LNCAP (cell line): ENCODE measurements around the gene CABP4.

Experiments used
- TF ChIP-seq, protein P1 (sequence below): fragments of 450-650 bp; IDR thresholded peaks from 2 replicates; pipeline ENCODE4 v1.5.1; 2017; ENCODE audit warnings: mild to moderate bottlenecking

CABP4 gene

DNA sequence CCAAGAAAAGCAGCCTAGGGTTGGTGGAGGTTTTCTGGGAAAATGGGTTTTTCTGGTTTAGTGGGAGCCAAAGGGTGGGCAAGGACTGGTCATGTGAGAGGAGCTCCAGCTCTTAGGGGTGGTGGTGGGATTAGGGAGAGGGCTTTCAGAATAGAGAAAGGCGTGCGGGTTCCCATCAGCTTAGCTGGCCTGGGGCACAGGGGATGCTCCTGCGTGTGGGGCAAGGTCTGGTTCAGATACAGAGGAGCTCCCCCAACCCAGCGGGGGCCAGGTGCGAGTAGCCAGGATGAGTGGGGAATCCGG, 13.3 kb downstream of the CABP4 start:
- TF ChIP-seq, protein P1, sequence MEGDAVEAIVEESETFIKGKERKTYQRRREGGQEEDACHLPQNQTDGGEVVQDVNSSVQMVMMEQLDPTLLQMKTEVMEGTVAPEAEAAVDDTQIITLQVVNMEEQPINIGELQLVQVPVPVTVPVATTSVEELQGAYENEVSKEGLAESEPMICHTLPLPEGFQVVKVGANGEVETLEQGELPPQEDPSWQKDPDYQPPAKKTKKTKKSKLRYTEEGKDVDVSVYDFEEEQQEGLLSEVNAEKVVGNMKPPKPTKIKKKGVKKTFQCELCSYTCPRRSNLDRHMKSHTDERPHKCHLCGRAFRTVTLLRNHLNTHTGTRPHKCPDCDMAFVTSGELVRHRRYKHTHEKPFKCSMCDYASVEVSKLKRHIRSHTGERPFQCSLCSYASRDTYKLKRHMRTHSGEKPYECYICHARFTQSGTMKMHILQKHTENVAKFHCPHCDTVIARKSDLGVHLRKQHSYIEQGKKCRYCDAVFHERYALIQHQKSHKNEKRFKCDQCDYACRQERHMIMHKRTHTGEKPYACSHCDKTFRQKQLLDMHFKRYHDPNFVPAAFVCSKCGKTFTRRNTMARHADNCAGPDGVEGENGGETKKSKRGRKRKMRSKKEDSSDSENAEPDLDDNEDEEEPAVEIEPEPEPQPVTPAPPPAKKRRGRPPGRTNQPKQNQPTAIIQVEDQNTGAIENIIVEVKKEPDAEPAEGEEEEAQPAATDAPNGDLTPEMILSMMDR, result no peak

GRCh38 chr11:67468759-67469507, 13.8 kb downstream of the CABP4 start, which contains the start of gene TMEM134:
Gene TMEM134 (minus strand): TSS chr11:67469251. CDS start chr11:67469192, 59 bp downstream.
- TF ChIP-seq, protein P1, result peak; percentile 51

DNA sequence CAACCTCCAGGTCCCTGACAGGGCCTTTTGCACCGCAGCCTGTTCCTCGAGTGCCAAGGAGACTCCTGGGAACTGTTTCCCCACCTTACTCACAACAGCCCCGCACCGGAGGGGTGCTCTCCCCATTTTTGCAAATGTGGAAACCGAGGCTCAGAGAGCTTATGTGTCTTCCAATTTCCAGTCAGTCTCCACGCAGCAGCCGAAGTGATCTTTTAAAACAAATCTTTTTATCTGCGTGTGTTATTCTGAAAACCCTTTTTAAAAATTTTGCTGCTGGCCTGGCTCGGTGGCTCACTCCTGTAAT, 14.3 kb downstream of the CABP4 start:
- TF ChIP-seq, protein P1, result no peak; the same call in 1 of the 2 replicates

GRCh38 chr11:67470337-67471002, 15.3 kb downstream of the CABP4 start:
- TF ChIP-seq, protein P1, result no peak

GRCh38 chr11:67472882-67473281, 17.7 kb downstream of the CABP4 start:
- TF ChIP-seq, protein P1, result no peak

DNA sequence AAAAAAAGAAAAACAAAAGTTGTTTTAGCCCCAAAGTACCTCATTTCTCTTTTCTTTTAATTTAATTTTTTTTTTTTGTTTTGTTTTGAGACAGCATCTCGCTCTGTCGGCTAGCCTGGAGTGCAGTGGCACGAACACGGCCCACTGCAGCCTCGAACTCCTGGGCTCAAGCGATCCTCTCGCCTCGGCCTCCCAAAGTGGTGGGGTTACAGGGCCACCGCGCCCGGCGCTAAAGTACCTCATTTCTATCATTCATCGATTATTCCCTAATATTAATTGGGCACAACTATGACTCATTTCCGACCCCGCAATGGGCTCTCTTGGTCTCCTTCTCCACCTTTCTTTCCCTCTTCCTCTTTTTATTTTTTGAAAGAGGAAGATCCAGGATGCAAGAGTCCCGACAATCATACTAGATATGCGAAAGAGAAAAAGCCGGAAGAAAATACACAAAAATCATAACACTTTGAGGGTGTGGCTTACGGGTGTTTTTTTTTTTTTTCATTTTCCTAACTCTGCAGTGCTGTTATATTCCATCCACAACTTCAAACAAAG, 27.2 kb downstream of the CABP4 start:
- TF ChIP-seq, protein P1, result no peak

DNA sequence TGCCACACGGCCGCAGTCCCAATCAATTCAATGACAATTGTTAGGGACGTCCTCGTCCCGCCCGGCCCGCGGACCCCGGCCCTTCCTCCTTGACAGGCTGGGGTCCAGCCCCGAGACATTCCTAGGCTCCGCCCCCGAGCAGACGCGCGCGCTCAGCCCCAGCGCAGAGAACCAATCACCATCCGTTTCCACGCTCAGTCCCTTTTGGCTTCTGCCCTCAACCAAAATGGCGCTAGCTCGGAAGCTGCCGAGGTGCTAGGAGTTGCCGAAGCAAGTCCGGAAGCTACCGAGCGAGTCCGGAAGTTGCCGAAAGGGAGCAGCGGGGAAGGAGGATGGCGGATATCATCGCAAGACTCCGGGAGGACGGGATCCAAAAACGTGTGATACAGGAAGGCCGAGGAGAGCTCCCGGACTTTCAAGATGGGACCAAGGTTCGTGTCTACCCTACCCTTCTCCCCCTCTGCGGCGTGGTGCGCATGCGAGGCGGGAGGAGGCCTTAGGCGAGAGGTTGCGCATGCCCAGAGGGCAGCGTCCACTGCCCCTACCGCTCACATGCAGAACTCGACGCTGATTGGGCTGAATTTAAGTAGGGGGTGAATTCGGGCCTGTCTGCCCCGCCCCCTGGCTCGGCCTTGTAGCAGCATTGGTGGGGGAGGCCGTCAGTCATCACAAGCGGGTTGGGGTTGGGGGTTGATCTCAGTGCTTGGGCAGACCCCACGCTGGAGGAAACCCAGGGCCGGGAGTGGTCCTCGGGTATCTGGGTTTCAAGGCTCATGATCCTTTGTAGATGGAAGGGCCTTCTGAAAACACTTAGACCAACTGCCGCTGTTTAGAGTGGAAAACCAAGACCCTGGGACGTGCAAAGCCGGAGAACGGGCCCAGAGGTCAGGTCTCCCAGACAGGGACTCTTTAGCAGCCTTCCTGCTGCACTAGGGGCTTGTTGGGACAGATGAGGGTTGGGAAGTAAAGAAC, 28.0 kb downstream of the CABP4 start, which contains the start of gene AIP:
Gene AIP (plus strand): TSS at position 200 of the 972 bp plus-strand sequence. CDS start 133 bp downstream, at position 333.
- TF ChIP-seq, protein P1, result no peak
